Gastrocnemius medialis (tissue), 4 donors: ENCODE results near the gene LIMCH1. TPM values are rescaled to one million over a fixed set of nuclear protein-coding genes. Genes with fewer than 3 reads are reported as not detected.

Experiments
- ATAC-seq, 2 donors: fragments of 150-250 bp; one replicate each; pipeline ENCODE4 v1.9.1; 2016
- DNase-seq, 2 donors: peaks; one replicate each; pipeline ENCODE4 v3.0.0-alpha.2; 2019
- H3K27ac ChIP-seq, 4 donors: fragments of 200-600 bp; sonication (generic); 1 replicate in 1 of 4; 2 replicates in 3 of 4; pipeline ENCODE4 v1.5.1; 2016 to 2018; ENCODE audit warnings: mild to moderate bottlenecking in 2 of 4, moderate library complexity in 1 of 4
- H3K27me3 ChIP-seq, 3 donors: fragments of 200-600 bp; sonication (generic) in 2 of 3; 1 replicate in 1 of 3; 2 replicates in 2 of 3; pipeline versions ENCODE4 v1.5.1 to v1.6.0; 2016 to 2019; ENCODE audit warnings: mild to moderate bottlenecking in 1 of 3, moderate library complexity in 1 of 3
- H3K36me3 ChIP-seq, 2 donors: fragments of 200-600 bp; sonication (generic) in 1 of 2; one replicate each; pipeline ENCODE4 v1.5.1; 2017 to 2018
- H3K4me1 ChIP-seq, 2 donors: fragments of 200-600 bp; sonication (generic) in 1 of 2; one replicate each; pipeline ENCODE4 v1.5.1; 2016 to 2017; ENCODE audit warnings: mild to moderate bottlenecking in 2 of 2
- H3K4me3 ChIP-seq, 4 donors: fragments of 200-600 bp; sonication (generic) in 3 of 4; 1 replicate in 1 of 4; 2 replicates in 3 of 4; pipeline ENCODE4 v1.5.1; 2016 to 2019; ENCODE audit warnings: mild to moderate bottlenecking in 2 of 4
- H3K9me3 ChIP-seq, 3 donors: fragments of 200-600 bp; sonication (generic) in 2 of 3; 1 replicate in 1 of 3; 2 replicates in 2 of 3; pipeline ENCODE4 v1.5.1; 2016 to 2019
- POLR2A ChIP-seq, 2 donors: fragments of 450-650 bp; IDR thresholded peaks; one replicate each; pipeline ENCODE4 v1.6.1; 2017; ENCODE audit warnings: antibody characterized with exemption in 2 of 2, mild to moderate bottlenecking in 2 of 2, moderate library complexity in 2 of 2
- in situ Hi-C, 4 donors: fragments of 200-750 bp; cut with MboI; loops; one replicate each; pipeline versions ENCODE4 v1.15.0 to v1.8.0; 2017; ENCODE audit warnings: low sequenced_read_pairs in 4 of 4
- intact Hi-C: fragments of 100-400 bp; cut with DNase I; formaldehyde crosslinking; loops from one replicate; pipeline ENCODE4 v1.15.1; 2023; ENCODE audit warnings: low total_unique reads
- total RNA-seq, 4 donors: library from RNA; depleted of rRNA; stranded (reverse); fragments of >200 nt; gene quantifications; one replicate each; pipeline versions ENCODE4 v1.1.0 to v1.2.3, GENCODE V29; 2016
- TF ChIP-seq, protein P1 (sequence below), 5 experiments: fragments of 450-650 bp in 3 of 5; fragments of 200-600 bp in 2 of 5; sonication (generic) in 2 of 5; IDR thresholded peaks in 4 of 5; conservative IDR thresholded peaks in 1 of 5; 1 replicate in 4 of 5; 2 replicates in 1 of 5; pipeline ENCODE4 v1.5.1; 2016 to 2019; ENCODE audit warnings: antibody characterized with exemption in 5 of 5, mild to moderate bottlenecking in 3 of 5, moderate library complexity in 3 of 5

LIMCH1 gene
- total RNA-seq, 4 donors from 2014 or later = 36.2 to 71.4 (median 52.1) TPM

DNA sequence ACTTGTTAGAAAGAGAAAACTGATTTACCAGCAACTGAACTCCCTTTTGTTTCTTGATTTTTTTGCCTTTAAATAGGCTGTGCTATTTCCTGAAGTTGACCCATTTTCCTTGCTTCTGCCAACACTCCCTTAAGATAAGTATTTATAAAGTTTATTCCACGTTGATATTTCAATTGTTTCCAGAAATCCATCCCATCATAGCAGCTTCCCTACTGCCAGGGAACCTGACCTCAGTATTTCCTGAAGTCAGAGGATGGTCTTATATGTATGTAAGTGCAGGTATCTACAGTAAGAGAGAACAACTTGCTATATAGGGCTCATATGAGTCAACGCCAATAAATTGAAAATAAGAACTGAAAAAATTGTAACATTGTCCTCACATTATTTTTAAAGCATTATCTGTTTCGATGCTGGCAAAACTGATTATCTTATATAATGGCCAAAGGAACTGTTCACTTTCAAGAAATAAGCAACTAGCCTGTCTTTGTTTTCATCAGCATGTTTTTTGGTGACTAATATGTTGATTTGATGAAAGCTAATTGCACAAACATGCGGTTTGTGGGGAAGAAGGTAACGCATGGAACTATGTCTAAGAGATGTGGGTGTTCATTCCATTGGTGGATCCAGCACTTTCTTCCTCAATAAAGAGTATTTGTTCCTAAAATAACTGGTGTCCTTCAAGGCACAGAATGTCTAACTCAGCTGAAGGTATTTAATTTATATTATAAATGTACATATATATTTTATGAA, 4.7 kb downstream of the LIMCH1 start:
- Histone ChIP-seq H3K27ac (peak overlapping the region; percentile 85 to 94 (median 91)), H3K27me3 (no peaks in the 10 kb centered on the region), H3K4me1 (peaks cover 62 to 76% of the 10 kb centered on the region in 2 donors), H3K9me3 (no peaks in the 10 kb centered on the region), H3K4me3 (no peak overlapping the region), H3K36me3 (no peaks in the 10 kb centered on the region)
- no peak for TF ChIP-seq POLR2A (IDR thresholded peaks at IDR 0.05)
- TF ChIP-seq, protein P1, sequence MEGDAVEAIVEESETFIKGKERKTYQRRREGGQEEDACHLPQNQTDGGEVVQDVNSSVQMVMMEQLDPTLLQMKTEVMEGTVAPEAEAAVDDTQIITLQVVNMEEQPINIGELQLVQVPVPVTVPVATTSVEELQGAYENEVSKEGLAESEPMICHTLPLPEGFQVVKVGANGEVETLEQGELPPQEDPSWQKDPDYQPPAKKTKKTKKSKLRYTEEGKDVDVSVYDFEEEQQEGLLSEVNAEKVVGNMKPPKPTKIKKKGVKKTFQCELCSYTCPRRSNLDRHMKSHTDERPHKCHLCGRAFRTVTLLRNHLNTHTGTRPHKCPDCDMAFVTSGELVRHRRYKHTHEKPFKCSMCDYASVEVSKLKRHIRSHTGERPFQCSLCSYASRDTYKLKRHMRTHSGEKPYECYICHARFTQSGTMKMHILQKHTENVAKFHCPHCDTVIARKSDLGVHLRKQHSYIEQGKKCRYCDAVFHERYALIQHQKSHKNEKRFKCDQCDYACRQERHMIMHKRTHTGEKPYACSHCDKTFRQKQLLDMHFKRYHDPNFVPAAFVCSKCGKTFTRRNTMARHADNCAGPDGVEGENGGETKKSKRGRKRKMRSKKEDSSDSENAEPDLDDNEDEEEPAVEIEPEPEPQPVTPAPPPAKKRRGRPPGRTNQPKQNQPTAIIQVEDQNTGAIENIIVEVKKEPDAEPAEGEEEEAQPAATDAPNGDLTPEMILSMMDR (IDR thresholded peaks at IDR 0.05 in 4 of 5, conservative IDR thresholded peaks at IDR 0.05 in 1 of 5) = no peak
- DNase-seq (no peak), ATAC-seq (no peak)
- intact Hi-C loops (no loop called here), in situ Hi-C loops (loop anchor here in 2 of 4 donors (25.0 kb wide), 1 partner anchor 180 kb away; no protein-coding TSS in a partner anchor)

DNA sequence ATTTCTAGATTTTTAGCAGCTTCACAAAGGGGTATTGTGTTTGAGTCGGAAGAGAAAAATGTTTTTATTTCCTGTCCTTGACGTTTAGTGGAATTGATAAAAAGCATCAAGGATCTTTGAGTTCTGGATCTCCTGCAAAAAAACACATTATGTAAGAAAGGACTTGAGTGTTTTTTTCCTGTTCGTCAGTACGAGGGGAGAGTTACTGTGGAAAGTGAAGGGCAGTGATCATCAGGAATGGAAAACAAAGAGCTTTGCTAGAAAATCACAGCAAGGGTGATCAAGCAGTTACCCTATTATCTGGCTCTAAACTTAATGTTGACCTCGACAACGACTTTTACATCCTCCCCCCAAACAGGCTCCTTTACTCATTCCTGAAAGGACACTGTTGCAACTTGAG, 7.3 kb downstream of the LIMCH1 start:
- TF ChIP-seq, protein P1 (IDR thresholded peaks at IDR 0.05 in 4 of 5, conservative IDR thresholded peaks at IDR 0.05 in 1 of 5) = no peak
- TF ChIP-seq POLR2A (IDR thresholded peaks at IDR 0.05) = no peak
- in situ Hi-C loops = loop anchor here in 2 of 4 donors (25.0 kb wide), 1 partner anchor 183 kb away; no protein-coding TSS in a partner anchor

DNA sequence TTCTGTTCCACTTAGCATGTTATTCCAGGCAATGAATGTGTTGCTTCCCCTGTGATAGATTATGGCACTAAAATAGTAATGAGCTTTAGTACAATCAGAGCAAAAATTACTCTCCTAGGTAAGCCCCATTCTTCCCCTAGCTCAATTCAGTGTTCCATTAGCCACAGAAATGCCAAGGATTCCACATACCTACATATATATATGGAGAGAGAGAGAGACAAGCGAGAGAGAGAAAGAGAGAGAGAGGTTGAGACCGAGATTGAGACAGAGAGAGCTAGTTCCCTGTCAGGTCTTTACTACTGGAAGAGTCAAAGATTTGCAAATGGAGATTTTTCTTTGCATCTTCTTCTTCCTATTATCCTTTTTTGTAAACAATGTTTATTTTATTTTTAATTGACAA, 8.7 kb downstream of the LIMCH1 start:
- intact Hi-C loops = no loop called here
- H3K4me1 ChIP-seq = peaks cover 47 to 66% of the 10 kb centered on the region in 2 donors

More for the DNA sequence above, 7.3 kb downstream of the LIMCH1 start:
- peaks cover 52 to 70% of the 10 kb centered on the region in 2 donors for H3K4me1 ChIP-seq
- no peaks in the 10 kb centered on the region for H3K9me3 ChIP-seq
- intact Hi-C loops = no loop called here
- no peak overlapping the region for H3K4me3 ChIP-seq
- no peaks in the 10 kb centered on the region for H3K36me3 ChIP-seq
- DNase-seq = no peak
- peak overlapping the region; percentile 2 to 94 (median 52) for H3K27ac ChIP-seq
- ATAC-seq = no peak
- H3K27me3 ChIP-seq = no peaks in the 10 kb centered on the region

DNA sequence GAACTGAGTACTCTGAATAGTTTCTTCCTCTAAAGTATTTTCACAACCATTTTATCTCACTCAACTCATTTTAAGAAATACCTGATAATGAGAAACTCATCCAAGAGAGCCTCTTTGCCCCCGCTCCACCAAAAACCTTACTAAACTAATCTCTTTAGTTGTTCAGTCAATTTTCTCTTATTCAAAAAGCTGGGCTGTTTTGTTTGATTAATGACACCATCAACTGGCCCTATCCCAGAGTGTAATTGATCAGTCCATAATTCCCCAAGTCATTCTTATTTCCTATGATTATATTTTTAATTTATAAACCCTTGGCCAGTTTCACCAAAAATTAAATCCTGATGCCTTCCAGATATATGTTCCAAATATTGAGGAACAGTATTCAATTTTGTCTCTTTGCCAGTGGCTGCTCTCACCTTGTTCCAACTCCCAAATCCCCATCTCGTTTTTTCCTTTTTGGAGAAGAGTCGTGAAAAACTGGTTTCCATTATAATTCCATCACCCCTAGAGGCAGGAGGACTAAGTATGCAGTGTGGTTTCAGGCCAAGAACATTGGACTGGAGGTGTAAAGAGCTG, 10.4 kb downstream of the LIMCH1 start:
- Histone ChIP-seq H3K4me1 (peaks cover 46 to 52% of the 10 kb centered on the region in 2 donors), H3K4me3 (no peak overlapping the region), H3K9me3 (no peaks in the 10 kb centered on the region), H3K27me3 (no peaks in the 10 kb centered on the region), H3K27ac (no peak overlapping the region), H3K36me3 (no peaks in the 10 kb centered on the region)
- intact Hi-C loops (no loop called here), in situ Hi-C loops (loop anchor here in 2 of 4 donors (25.0 kb wide), 1 partner anchor 186 kb away; no protein-coding TSS in a partner anchor)
- TF ChIP-seq, protein P1 (IDR thresholded peaks at IDR 0.05 in 4 of 5, conservative IDR thresholded peaks at IDR 0.05 in 1 of 5) = no peak
- TF ChIP-seq POLR2A (IDR thresholded peaks at IDR 0.05) = no peak
- no peak for ATAC-seq
- no peak for DNase-seq

More for the DNA sequence above, 8.7 kb downstream of the LIMCH1 start:
- DNase-seq (no peak), ATAC-seq (no peak)
- Histone ChIP-seq H3K27ac (no peak overlapping the region), H3K36me3 (no peaks in the 10 kb centered on the region), H3K9me3 (no peaks in the 10 kb centered on the region), H3K4me3 (no peak overlapping the region), H3K27me3 (no peaks in the 10 kb centered on the region)
- in situ Hi-C loops = loop anchor here in 2 of 4 donors (25.0 kb wide), 1 partner anchor 184 kb away; no protein-coding TSS in a partner anchor
- TF ChIP-seq POLR2A (IDR thresholded peaks at IDR 0.05) = no peak
- TF ChIP-seq, protein P1 (IDR thresholded peaks at IDR 0.05 in 4 of 5, conservative IDR thresholded peaks at IDR 0.05 in 1 of 5) = no peak
